CD4-positive, alpha-beta memory T cell (primary cell): ENCODE measurements around the gene CDK18. TPM values are rescaled to one million over a fixed set of nuclear protein-coding genes. Genes with fewer than 3 reads are reported as not detected.

Experiments
- CTCF ChIA-PET: fragments of 350-600 bp; sonication (Branson Sonifier 250); formaldehyde crosslinking; loops from one replicate; lab custom pipeline; 2021; ENCODE audit warnings: inconsistent platforms; ENCODE audit not compliant: partially characterized antibody; lab: Charles Lee
- POLR2A ChIA-PET: fragments of 350-600 bp; sonication (Branson Sonifier 250); formaldehyde crosslinking; loops from one replicate; lab custom pipeline; 2021; ENCODE audit not compliant: partially characterized antibody; lab: Charles Lee
- DNase-seq, 5 donors: peaks; one replicate each; pipeline versions ENCODE4 v3.0.0 to v3.0.0-alpha.2; 2020 to 2022; ENCODE audit warnings: mixed read lengths in 1 of 5
- H3K27ac ChIP-seq: one replicate; pipeline ENCODE4 v1.7.0; 2013; ENCODE audit warnings: low read depth, low read length
- H3K27me3 ChIP-seq: 2 replicates; pipeline ENCODE4 v1.7.0; 2013; ENCODE audit warnings: mild to moderate bottlenecking, low read length, moderate library complexity; ENCODE audit not compliant: insufficient read depth
- H3K36me3 ChIP-seq: 2 replicates; pipeline ENCODE4 v1.7.0; 2013; ENCODE audit warnings: mild to moderate bottlenecking, low read length, moderate library complexity; ENCODE audit not compliant: insufficient read depth
- H3K4me1 ChIP-seq: 2 replicates; pipeline ENCODE4 v1.7.0; 2013; ENCODE audit warnings: mild to moderate bottlenecking, low read length, moderate library complexity; ENCODE audit not compliant: insufficient read depth
- H3K4me3 ChIP-seq, 2 donors: one replicate each; pipeline ENCODE4 v1.7.0; 2013; ENCODE audit warnings: low read length in 2 of 2, mild to moderate bottlenecking in 1 of 2
- H3K9me3 ChIP-seq, 2 donors: one replicate each; pipeline ENCODE4 v1.7.0; 2013; ENCODE audit warnings: low read length in 2 of 2, control low read depth in 1 of 2; ENCODE audit not compliant: control insufficient read depth in 1 of 2
- H3K27ac Mint-ChIP-seq, 7 donors: one replicate each; pipeline ENCODE4 v1.8.0; 2020 to 2021; ENCODE audit warnings: mixed read lengths in 7 of 7, mild to moderate bottlenecking in 6 of 7, inconsistent platforms in 3 of 7, moderate library complexity in 3 of 7
- H3K27me3 Mint-ChIP-seq, 2 donors: one replicate each; pipeline ENCODE4 v1.8.0; 2020 to 2021; ENCODE audit warnings: mixed read lengths in 2 of 2
- H3K36me3 Mint-ChIP-seq, 2 donors: one replicate each; pipeline ENCODE4 v1.8.0; 2020 to 2021; ENCODE audit warnings: mixed read lengths in 2 of 2, inconsistent platforms in 1 of 2, mild to moderate bottlenecking in 1 of 2
- H3K4me1 Mint-ChIP-seq, 4 donors: one replicate each; pipeline ENCODE4 v1.8.0; 2020 to 2021; ENCODE audit warnings: mixed read lengths in 4 of 4, mild to moderate bottlenecking in 1 of 4
- H3K4me3 Mint-ChIP-seq, 8 donors: one replicate each; pipeline ENCODE4 v1.8.0; 2020 to 2021; ENCODE audit warnings: mixed read lengths in 8 of 8, mild to moderate bottlenecking in 7 of 8, moderate library complexity in 6 of 8, inconsistent platforms in 3 of 8
- H3K9me3 Mint-ChIP-seq, 8 donors: one replicate each; pipeline ENCODE4 v1.8.0; 2020 to 2021; ENCODE audit warnings: mixed read lengths in 8 of 8, mild to moderate bottlenecking in 5 of 8, inconsistent platforms in 3 of 8, moderate library complexity in 1 of 8
- intact Hi-C: fragments of 100-400 bp; cut with micrococcal nuclease; formaldehyde crosslinking; loops from one replicate; pipeline ENCODE4 v1.15.1; 2023
- polyA plus RNA-seq, 2 donors: library from polyadenylated mRNA; unstranded; fragments of 300-500 nt; fragmentation: Illumina TruSeq; gene quantifications; one replicate each; pipeline ENCODE4 v1.2.3, GENCODE V29; 2021
- total RNA-seq, 2 experiments: library from RNA; stranded (reverse); gene quantifications; one replicate each; pipeline ENCODE4 v1.2.3, GENCODE V29; 2021

Gene CDK18
- total and polyA plus RNA-seq, 4 experiments from 2014 or later, result 0.25 to 1.3 (median 0.77) TPM

- H3K27me3 ChIP-seq, result peaks cover 3% of the 10 kb centered on the region
- no peak overlapping the region for H3K4me3 Mint-ChIP-seq
- H3K27ac Mint-ChIP-seq, result no peak overlapping the region
- H3K4me1 ChIP-seq, result peaks cover 12% of the 10 kb centered on the region
- H3K9me3 Mint-ChIP-seq, result no peaks in the 10 kb centered on the region
- H3K4me3 ChIP-seq, result no peak overlapping the region
- intact Hi-C loops, result no loop called here
- H3K27me3 Mint-ChIP-seq, result peaks cover 24 to 25% of the 10 kb centered on the region in 2 donors
- H3K9me3 ChIP-seq, result no peaks in the 10 kb centered on the region
- no peak for DNase-seq
- H3K4me1 Mint-ChIP-seq, result peaks cover 11 to 39% (median 19%) of the 10 kb centered on the region in 4 donors
- no peaks in the 10 kb centered on the region for H3K36me3 ChIP-seq
- no peaks in the 10 kb centered on the region for H3K36me3 Mint-ChIP-seq
- ChIA-PET POLR2A (interaction anchor here (1.8 to 2.2 kb wide), 4 partner anchors 46 to 133 kb away, joined by 5 to 15 read pairs (median 12); no protein-coding TSS in a partner anchor), CTCF (interaction anchor here (0.9 to 11.5 kb wide), 33 partner anchors 7 to 224 kb away, joined by 3 to 208 read pairs (median 9); partner anchors contain the start of gene KLHDC8A)
- H3K27ac ChIP-seq, result no peak overlapping the region
These were observed 18.2 kb upstream of the CDK18 start for GRCh38 chr1:205486258-205486657.

GRCh38 chr1:205488074-205488723, 16.3 kb upstream of the CDK18 start:
- Mint-ChIP-seq H3K27me3 (peaks cover 22 to 25% of the 10 kb centered on the region in 2 donors), H3K4me1 (peaks cover 5 to 20% (median 7%) of the 10 kb centered on the region in 4 donors), H3K9me3 (no peaks in the 10 kb centered on the region), H3K27ac (peak overlapping the region in 1 of 7 donors; percentile 41), H3K4me3 (no peak overlapping the region), H3K36me3 (no peaks in the 10 kb centered on the region)
- Histone ChIP-seq H3K9me3 (no peaks in the 10 kb centered on the region), H3K27me3 (peaks cover 14% of the 10 kb centered on the region), H3K36me3 (no peaks in the 10 kb centered on the region), H3K27ac (no peak overlapping the region), H3K4me3 (no peak overlapping the region), H3K4me1 (peaks cover 4% of the 10 kb centered on the region)
- intact Hi-C loops, result loop anchor here (1.0 kb wide), 1 partner anchor 36 kb away; no protein-coding TSS in a partner anchor
- peak; percentile 21 to 46 (median 45) for DNase-seq
- CTCF ChIA-PET, result interaction anchor here (0.7 to 11.5 kb wide), 25 partner anchors 9 to 227 kb away, joined by 3 to 208 read pairs (median 6); no protein-coding TSS in a partner anchor
- POLR2A ChIA-PET, result interaction anchor here (1.0 kb wide), 1 partner anchor 36 kb away, joined by 6 read pairs; no protein-coding TSS in a partner anchor

DNA sequence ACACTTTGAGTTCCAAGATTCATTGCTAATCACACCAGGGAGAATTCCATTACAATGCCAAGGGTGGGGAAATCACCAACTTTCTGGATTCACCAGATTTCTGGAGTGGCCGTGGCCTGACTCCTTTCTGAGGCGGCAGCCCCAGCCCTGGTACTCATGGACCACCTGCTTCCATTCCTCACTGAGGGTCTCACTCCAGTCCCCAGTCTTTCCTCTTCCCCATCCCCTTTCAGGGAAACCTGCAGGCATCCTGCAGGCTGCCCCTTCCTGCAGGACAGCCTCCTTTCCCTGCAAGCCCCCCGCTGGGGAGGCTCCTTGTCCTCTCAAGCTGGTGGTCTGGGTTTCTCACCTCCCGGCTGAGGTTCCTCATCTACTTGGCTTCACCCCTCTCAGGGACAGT, 12.7 kb upstream of the CDK18 start:
- peaks cover 13 to 15% of the 10 kb centered on the region in 2 donors for H3K27me3 Mint-ChIP-seq
- no peak overlapping the region for H3K4me3 Mint-ChIP-seq
- no peaks in the 10 kb centered on the region for H3K4me1 Mint-ChIP-seq
- no peak overlapping the region for H3K27ac Mint-ChIP-seq
- H3K4me1 ChIP-seq, result no peaks in the 10 kb centered on the region
- peaks cover 0 to 1% (median 0%) of the 10 kb centered on the region in 8 donors for H3K9me3 Mint-ChIP-seq
- H3K9me3 ChIP-seq, result no peaks in the 10 kb centered on the region
- no peak overlapping the region for H3K4me3 ChIP-seq
- intact Hi-C loops, result no loop called here
- H3K36me3 ChIP-seq, result no peaks in the 10 kb centered on the region
- H3K27me3 ChIP-seq, result peaks cover 17% of the 10 kb centered on the region
- no peak overlapping the region for H3K27ac ChIP-seq
- H3K36me3 Mint-ChIP-seq, result no peaks in the 10 kb centered on the region
- no peak for DNase-seq
- CTCF ChIA-PET, result interaction anchor here (1.8 to 11.5 kb wide), 2 partner anchors 32 to 138 kb away, joined by 5 to 208 read pairs; no protein-coding TSS in a partner anchor
- POLR2A ChIA-PET, result no interaction called here

- Mint-ChIP-seq H3K9me3 (peaks cover 0 to 1% (median 0%) of the 10 kb centered on the region in 8 donors), H3K4me3 (no peak overlapping the region), H3K4me1 (no peaks in the 10 kb centered on the region), H3K27ac (no peak overlapping the region), H3K36me3 (no peaks in the 10 kb centered on the region), H3K27me3 (peaks cover 12 to 15% of the 10 kb centered on the region in 2 donors)
- Histone ChIP-seq H3K36me3 (no peaks in the 10 kb centered on the region), H3K27ac (no peak overlapping the region), H3K27me3 (peaks cover 17% of the 10 kb centered on the region), H3K9me3 (no peaks in the 10 kb centered on the region), H3K4me1 (no peaks in the 10 kb centered on the region), H3K4me3 (no peak overlapping the region)
- DNase-seq, result no peak
- ChIA-PET POLR2A (no interaction called here), CTCF (interaction anchor here (0.8 to 11.5 kb wide), 3 partner anchors 10 to 138 kb away, joined by 3 to 208 read pairs (median 5); no protein-coding TSS in a partner anchor)
- intact Hi-C loops, result no loop called here
These were observed 12.2 kb upstream of the CDK18 start for GRCh38 chr1:205492201-205492667.

GRCh38 chr1:205492774-205493173, 11.7 kb upstream of the CDK18 start:
- Mint-ChIP-seq H3K36me3 (no peaks in the 10 kb centered on the region), H3K27me3 (peaks cover 12 to 14% of the 10 kb centered on the region in 2 donors), H3K9me3 (peaks cover 0 to 1% (median 0%) of the 10 kb centered on the region in 8 donors), H3K4me1 (no peaks in the 10 kb centered on the region), H3K4me3 (no peak overlapping the region), H3K27ac (no peak overlapping the region)
- Histone ChIP-seq H3K4me3 (no peak overlapping the region), H3K36me3 (no peaks in the 10 kb centered on the region), H3K27me3 (peaks cover 17% of the 10 kb centered on the region), H3K9me3 (no peaks in the 10 kb centered on the region), H3K4me1 (no peaks in the 10 kb centered on the region), H3K27ac (no peak overlapping the region)
- ChIA-PET POLR2A (no interaction called here), CTCF (interaction anchor here (0.8 to 11.5 kb wide), 4 partner anchors 11 to 139 kb away, joined by 3 to 208 read pairs (median 4); no protein-coding TSS in a partner anchor)
- intact Hi-C loops, result no loop called here
- DNase-seq, result no peak

- H3K9me3 ChIP-seq, result no peaks in the 10 kb centered on the region
- peak overlapping the region in 1 of 8 donors; percentile 12 for H3K4me3 Mint-ChIP-seq
- H3K4me3 ChIP-seq, result no peak overlapping the region
- ChIA-PET POLR2A (no interaction called here), CTCF (interaction anchor here (1.1 to 11.5 kb wide), 4 partner anchors 8 to 140 kb away, joined by 3 to 208 read pairs (median 5); no protein-coding TSS in a partner anchor)
- no peak overlapping the region for H3K27ac ChIP-seq
- intact Hi-C loops, result no loop called here
- H3K4me1 ChIP-seq, result no peaks in the 10 kb centered on the region
- no peaks in the 10 kb centered on the region for H3K4me1 Mint-ChIP-seq
- no peak for DNase-seq
- H3K36me3 Mint-ChIP-seq, result no peaks in the 10 kb centered on the region
- peaks cover 17% of the 10 kb centered on the region for H3K27me3 ChIP-seq
- peaks cover 0 to 1% (median 0%) of the 10 kb centered on the region in 8 donors for H3K9me3 Mint-ChIP-seq
- no peaks in the 10 kb centered on the region for H3K36me3 ChIP-seq
- H3K27me3 Mint-ChIP-seq, result peaks cover 9 to 10% of the 10 kb centered on the region in 2 donors
- H3K27ac Mint-ChIP-seq, result no peak overlapping the region
These were observed 11.0 kb upstream of the CDK18 start for GRCh38 chr1:205493241-205494085.
